Activated CD4-positive, alpha-beta T cell treated with anti-CD3 and anti-CD28 coated beads, Interleukin-2, amount 10 ng/mL, durations not matched to agents 24 days and 14 days (primary cell): ENCODE measurements around the gene POR. TPM values are rescaled to one million over a fixed set of nuclear protein-coding genes. Genes with fewer than 3 reads are reported as not detected.
A peak's percentile ranks its signal among the peaks of the same experiment; 100 is the strongest.
"Not testable (repeated sequence)": the region's sequence is repeated elsewhere in the genome, so short reads cannot be mapped to it uniquely, and the experiment has no call there.

Experiments used
- DNase-seq: peaks from one replicate; pipeline ENCODE4 v3.0.0; 2022
- H3K27ac Mint-ChIP-seq: one replicate; pipeline ENCODE4 v1.8.0; 2022; ENCODE audit warnings: mild to moderate bottlenecking, mixed read lengths
- H3K27me3 Mint-ChIP-seq: one replicate; pipeline ENCODE4 v1.8.0; 2022; ENCODE audit warnings: mixed read lengths
- H3K36me3 Mint-ChIP-seq: one replicate; pipeline ENCODE4 v1.8.0; 2022; ENCODE audit warnings: low read depth, mild to moderate bottlenecking, mixed read lengths
- H3K4me1 Mint-ChIP-seq: one replicate; pipeline ENCODE4 v1.8.0; 2021; ENCODE audit warnings: mixed read lengths
- H3K4me3 Mint-ChIP-seq: one replicate; pipeline ENCODE4 v1.8.0; 2022; ENCODE audit warnings: mild to moderate bottlenecking, moderate library complexity, mixed read lengths
- H3K9me3 Mint-ChIP-seq: one replicate; pipeline ENCODE4 v1.8.0; 2021; ENCODE audit warnings: mixed read lengths
- intact Hi-C: fragments of 100-400 bp; cut with micrococcal nuclease; formaldehyde crosslinking; loops from one replicate; pipeline ENCODE4 v1.15.1; 2023
- total RNA-seq: library from RNA; stranded (reverse); gene quantifications from 2 replicates; pipeline ENCODE4 v1.2.3, GENCODE V29; 2022

Gene POR
- total RNA-seq, 1 donor from 2014 or later, result 69.4 TPM

- intact Hi-C loops, result loop anchor here (1.0 kb wide), 1 partner anchor 154 kb away; no protein-coding TSS in a partner anchor
- peak; percentile 91 for DNase-seq
- Mint-ChIP-seq H3K27me3 (no peaks in the 10 kb centered on the region), H3K4me1 (peaks cover 13% of the 10 kb centered on the region), H3K9me3 (no peaks in the 10 kb centered on the region), H3K36me3 (peaks cover 42% of the 10 kb centered on the region), H3K4me3 (peak overlapping the region; percentile 25), H3K27ac (peak overlapping the region; percentile 70)
Observed at GRCh38 chr7:76020031-76020714, 105.2 kb downstream of the POR start.

- no peaks in the 10 kb centered on the region for H3K27me3 Mint-ChIP-seq
- DNase-seq, result no peak
- H3K9me3 Mint-ChIP-seq, result no peaks in the 10 kb centered on the region
- no peak overlapping the region for H3K27ac Mint-ChIP-seq
- peaks cover 13% of the 10 kb centered on the region for H3K4me1 Mint-ChIP-seq
- H3K4me3 Mint-ChIP-seq, result no peak overlapping the region
- intact Hi-C loops, result no loop called here
- peaks cover 38% of the 10 kb centered on the region for H3K36me3 Mint-ChIP-seq
Observed at GRCh38 chr7:76022026-76022780, 107.2 kb downstream of the POR start.

- H3K4me1 Mint-ChIP-seq, result peaks cover 13% of the 10 kb centered on the region
- peak overlapping the region; percentile 4 for H3K4me3 Mint-ChIP-seq
- peaks cover 35% of the 10 kb centered on the region for H3K36me3 Mint-ChIP-seq
- H3K27me3 Mint-ChIP-seq, result no peaks in the 10 kb centered on the region
- no peak for DNase-seq
- no peak overlapping the region for H3K27ac Mint-ChIP-seq
- no peaks in the 10 kb centered on the region for H3K9me3 Mint-ChIP-seq
- intact Hi-C loops, result no loop called here
Observed at GRCh38 chr7:76023002-76023401, 108.0 kb downstream of the POR start.

- H3K4me3 Mint-ChIP-seq, H3K9me3 Mint-ChIP-seq, H3K27ac Mint-ChIP-seq, intact Hi-C loops, H3K27me3 Mint-ChIP-seq, DNase-seq: not testable (repeated sequence)
- peaks cover 15% of the 10 kb centered on the region for H3K4me1 Mint-ChIP-seq
- peaks cover 21% of the 10 kb centered on the region for H3K36me3 Mint-ChIP-seq
Observed at GRCh38 chr7:76029682-76030081, 114.7 kb downstream of the POR start.

GRCh38 chr7:76031964-76032363, 117.0 kb downstream of the POR start:
- H3K36me3 Mint-ChIP-seq, result peaks cover 13% of the 10 kb centered on the region
- H3K27me3 Mint-ChIP-seq, result no peaks in the 10 kb centered on the region
- no peak for DNase-seq
- no peak overlapping the region for H3K27ac Mint-ChIP-seq
- H3K4me1 Mint-ChIP-seq, result peaks cover 17% of the 10 kb centered on the region
- H3K9me3 Mint-ChIP-seq, result no peaks in the 10 kb centered on the region
- intact Hi-C loops, result no loop called here
- no peak overlapping the region for H3K4me3 Mint-ChIP-seq

Other genes with a start within 250 kb of the POR start
- 2.1 and 4.1 TPM in 2 replicates for gene HIP1, start 176.2 kb upstream of the POR start, total RNA-seq
- gene CCL26, start 142.9 kb upstream of the POR start, total RNA-seq, result not detected in 2 replicates
- not detected in 2 replicates for gene CCL24, start 101.3 kb upstream of the POR start, total RNA-seq
- 48.4 and 49.2 TPM in 2 replicates for gene RHBDD2, start 36.1 kb upstream of the POR start, total RNA-seq
- gene TMEM120A, start 79.4 kb downstream of the POR start, total RNA-seq, result 36.1 and 38.2 TPM in 2 replicates
- gene STYXL1, start 132.8 kb downstream of the POR start, total RNA-seq, result 30.9 and 33.6 TPM in 2 replicates
- gene MDH2, start 133.0 kb downstream of the POR start, total RNA-seq, result 291 and 293 TPM in 2 replicates